HepG2 (cell line): ENCODE data around the gene PVR. TPM values are rescaled to one million over a fixed set of nuclear protein-coding genes. Genes with fewer than 3 reads are reported as not detected.

Experiments
- ATF7 ChIP-seq, 2 experiments: fragments of 450-650 bp in 1 of 2; sonication (generic) in 1 of 2; formaldehyde crosslinking in 1 of 2; IDR thresholded peaks; 2 replicates each; pipeline versions ENCODE4 v1.4.0 to v1.6.1; 2016 to 2020; ENCODE audit warnings: antibody characterized with exemption in 1 of 2, mild to moderate bottlenecking in 1 of 2, missing genetic modification reagents in 1 of 2
- CEBPB ChIP-seq: IDR thresholded peaks from 2 replicates; pipeline ENCODE4 v1.6.1; 2011; ENCODE audit warnings: low read depth, low read length, improper control_type of control experiment, borderline replicate concordance
- KDM6A ChIP-seq: IDR thresholded peaks from 2 replicates; pipeline ENCODE4 v1.6.1; 2016; ENCODE audit warnings: low read depth
- MAFK ChIP-seq, 2 experiments: IDR thresholded peaks in 1 of 2; conservative IDR thresholded peaks in 1 of 2; 2 replicates each; pipeline ENCODE4 v1.6.1; 2011; ENCODE audit warnings: improper control_type of control experiment in 2 of 2, low read length in 2 of 2
- PAWR ChIP-seq: sonication (generic); formaldehyde crosslinking; IDR thresholded peaks from 2 replicates; pipeline ENCODE4 v1.4.0; 2020; ENCODE audit warnings: missing genetic modification reagents, mild to moderate bottlenecking, borderline replicate concordance
- TP53 ChIP-seq: sonication (generic); formaldehyde crosslinking; conservative IDR thresholded peaks from 2 replicates; pipeline ENCODE4 v1.4.0; 2020; ENCODE audit warnings: missing genetic modification reagents
- ZFY ChIP-seq: sonication (generic); formaldehyde crosslinking; IDR thresholded peaks from 2 replicates; pipeline ENCODE4 v1.4.0; 2020; ENCODE audit warnings: missing genetic modification reagents
- ZNF24 ChIP-seq: fragments of 450-650 bp; IDR thresholded peaks from 2 replicates; pipeline ENCODE4 v1.6.1; 2017; ENCODE audit warnings: antibody characterized with exemption, mild to moderate bottlenecking
- ZNF776 ChIP-seq: sonication (generic); formaldehyde crosslinking; IDR thresholded peaks from 2 replicates; pipeline ENCODE4 v1.4.0; 2020; ENCODE audit warnings: mild to moderate bottlenecking, missing genetic modification reagents
- polyA plus RNA-seq, 8 experiments: library from polyadenylated mRNA; depleted of rRNA in 3 of 8; stranded (reverse) in 7 of 8; unstranded in 1 of 8; fragments of >200 nt; fragmentation: Illumina TruSeq in 4 of 8; extraction: Trizol in 4 of 8; gene quantifications; 2 replicates each; pipeline versions ENCODE4 v1.2.1 to v1.2.3, GENCODE V29; 2011 to 2016; ENCODE audit warnings: low read depth in 4 of 8, missing spikeins in 1 of 8, mixed read lengths in 1 of 8; ENCODE audit not compliant: insufficient read depth in 1 of 8
- total RNA-seq, 5 experiments: library from RNA; depleted of rRNA; stranded (reverse); fragments of >200 nt; fragmentation: Illumina TruSeq; extraction: Trizol; gene quantifications; 2 replicates each; pipeline ENCODE4 v1.2.3, GENCODE V29; 2016; ENCODE audit warnings: low read depth in 1 of 5
- TF ChIP-seq, protein P1 (sequence below): sonication (generic); formaldehyde crosslinking; IDR thresholded peaks from 2 replicates; pipeline ENCODE4 v1.5.0; 2020; ENCODE audit warnings: mild to moderate bottlenecking, missing genetic modification reagents, borderline replicate concordance
- TF ChIP-seq, protein P2 (sequence below): sonication (generic); formaldehyde crosslinking; IDR thresholded peaks from 2 replicates; pipeline ENCODE4 v1.9.0; 2021; ENCODE audit warnings: missing genetic modification reagents, mild to moderate bottlenecking, borderline replicate concordance
- TF ChIP-seq, protein P3 (sequence below): sonication (generic); formaldehyde crosslinking; IDR thresholded peaks from 2 replicates; pipeline ENCODE4 v1.5.1; 2020; ENCODE audit warnings: mild to moderate bottlenecking, missing genetic modification reagents, borderline replicate concordance
- TF ChIP-seq, protein P4 (sequence below): sonication (generic); formaldehyde crosslinking; IDR thresholded peaks from 2 replicates; pipeline ENCODE4 v1.4.0; 2020; ENCODE audit warnings: mild to moderate bottlenecking, missing genetic modification reagents
- TF ChIP-seq, protein P5 (sequence below): sonication (generic); formaldehyde crosslinking; IDR thresholded peaks from 2 replicates; pipeline ENCODE4 v1.4.0; 2020; ENCODE audit warnings: low read depth, mild to moderate bottlenecking, missing genetic modification reagents
- TF ChIP-seq, protein P6 (sequence below): sonication (generic); formaldehyde crosslinking; IDR thresholded peaks from 2 replicates; pipeline ENCODE4 v1.4.0; 2020; ENCODE audit warnings: mild to moderate bottlenecking, low read depth, missing genetic modification reagents

Gene PVR
- total and polyA plus RNA-seq, 2 of the 13 experiments (the other 11 are each of a cell fraction or from before 2014, with no cell fraction given) = 43.4 to 46.6 TPM

DNA sequence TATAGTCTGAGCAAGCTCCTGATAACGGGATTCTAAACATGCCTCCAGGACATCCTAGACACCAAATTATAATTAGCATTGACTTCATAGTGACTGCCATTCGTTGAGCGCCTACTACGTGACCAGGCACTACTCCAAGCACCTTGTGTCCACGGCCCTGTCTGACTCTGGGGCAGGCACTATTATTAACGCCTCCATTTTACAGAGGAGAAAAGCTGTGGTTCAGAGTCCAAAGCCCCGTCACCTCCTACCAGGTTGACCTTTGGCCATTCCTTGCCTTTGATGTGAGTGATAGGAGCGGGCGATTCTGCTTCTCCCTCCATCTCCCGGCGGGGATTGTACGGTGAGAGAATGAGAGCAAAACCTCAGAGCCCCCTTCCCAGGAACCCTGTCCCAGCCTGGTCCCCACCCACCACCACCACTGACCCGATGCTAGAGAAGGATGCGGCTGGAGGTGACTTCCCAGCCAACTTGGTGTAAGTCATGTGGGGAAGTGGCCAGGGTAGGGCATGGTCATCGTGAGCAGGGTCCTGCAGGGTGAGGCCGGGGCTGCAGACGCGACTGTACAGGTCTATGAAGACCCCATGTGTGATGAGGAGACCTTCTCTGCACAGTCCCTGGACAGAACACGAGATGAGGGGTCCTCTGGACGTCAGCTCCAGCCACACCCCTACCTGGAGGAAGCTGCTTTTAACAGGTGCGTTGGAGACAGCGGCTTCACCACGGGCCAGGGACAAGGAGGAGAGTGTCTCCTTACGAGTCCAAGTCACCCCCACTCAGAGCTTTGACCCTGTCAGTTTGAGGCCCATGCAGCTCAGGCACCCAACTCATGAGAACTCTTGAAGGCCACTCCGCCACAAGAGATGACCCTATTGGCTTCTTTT is 30.2 kb upstream of the PVR start, which contains the start of gene IGSF23 (continued):
- TF ChIP-seq, protein P1, sequence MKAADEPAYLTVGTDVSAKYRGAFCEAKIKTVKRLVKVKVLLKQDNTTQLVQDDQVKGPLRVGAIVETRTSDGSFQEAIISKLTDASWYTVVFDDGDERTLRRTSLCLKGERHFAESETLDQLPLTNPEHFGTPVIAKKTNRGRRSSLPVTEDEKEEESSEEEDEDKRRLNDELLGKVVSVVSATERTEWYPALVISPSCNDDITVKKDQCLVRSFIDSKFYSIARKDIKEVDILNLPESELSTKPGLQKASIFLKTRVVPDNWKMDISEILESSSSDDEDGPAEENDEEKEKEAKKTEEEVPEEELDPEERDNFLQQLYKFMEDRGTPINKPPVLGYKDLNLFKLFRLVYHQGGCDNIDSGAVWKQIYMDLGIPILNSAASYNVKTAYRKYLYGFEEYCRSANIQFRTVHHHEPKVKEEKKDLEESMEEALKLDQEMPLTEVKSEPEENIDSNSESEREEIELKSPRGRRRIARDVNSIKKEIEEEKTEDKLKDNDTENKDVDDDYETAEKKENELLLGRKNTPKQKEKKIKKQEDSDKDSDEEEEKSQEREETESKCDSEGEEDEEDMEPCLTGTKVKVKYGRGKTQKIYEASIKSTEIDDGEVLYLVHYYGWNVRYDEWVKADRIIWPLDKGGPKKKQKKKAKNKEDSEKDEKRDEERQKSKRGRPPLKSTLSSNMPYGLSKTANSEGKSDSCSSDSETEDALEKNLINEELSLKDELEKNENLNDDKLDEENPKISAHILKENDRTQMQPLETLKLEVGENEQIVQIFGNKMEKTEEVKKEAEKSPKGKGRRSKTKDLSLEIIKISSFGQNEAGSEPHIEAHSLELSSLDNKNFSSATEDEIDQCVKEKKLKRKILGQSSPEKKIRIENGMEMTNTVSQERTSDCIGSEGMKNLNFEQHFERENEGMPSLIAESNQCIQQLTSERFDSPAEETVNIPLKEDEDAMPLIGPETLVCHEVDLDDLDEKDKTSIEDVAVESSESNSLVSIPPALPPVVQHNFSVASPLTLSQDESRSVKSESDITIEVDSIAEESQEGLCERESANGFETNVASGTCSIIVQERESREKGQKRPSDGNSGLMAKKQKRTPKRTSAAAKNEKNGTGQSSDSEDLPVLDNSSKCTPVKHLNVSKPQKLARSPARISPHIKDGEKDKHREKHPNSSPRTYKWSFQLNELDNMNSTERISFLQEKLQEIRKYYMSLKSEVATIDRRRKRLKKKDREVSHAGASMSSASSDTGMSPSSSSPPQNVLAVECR (CRISPR knock-in tag) = peak; percentile 42; the same call in 1 of the 2 replicates
- TF ChIP-seq, protein P2, sequence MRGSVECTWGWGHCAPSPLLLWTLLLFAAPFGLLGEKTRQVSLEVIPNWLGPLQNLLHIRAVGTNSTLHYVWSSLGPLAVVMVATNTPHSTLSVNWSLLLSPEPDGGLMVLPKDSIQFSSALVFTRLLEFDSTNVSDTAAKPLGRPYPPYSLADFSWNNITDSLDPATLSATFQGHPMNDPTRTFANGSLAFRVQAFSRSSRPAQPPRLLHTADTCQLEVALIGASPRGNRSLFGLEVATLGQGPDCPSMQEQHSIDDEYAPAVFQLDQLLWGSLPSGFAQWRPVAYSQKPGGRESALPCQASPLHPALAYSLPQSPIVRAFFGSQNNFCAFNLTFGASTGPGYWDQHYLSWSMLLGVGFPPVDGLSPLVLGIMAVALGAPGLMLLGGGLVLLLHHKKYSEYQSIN (CRISPR knock-in tag) = no peak
- TF ChIP-seq, protein P3, sequence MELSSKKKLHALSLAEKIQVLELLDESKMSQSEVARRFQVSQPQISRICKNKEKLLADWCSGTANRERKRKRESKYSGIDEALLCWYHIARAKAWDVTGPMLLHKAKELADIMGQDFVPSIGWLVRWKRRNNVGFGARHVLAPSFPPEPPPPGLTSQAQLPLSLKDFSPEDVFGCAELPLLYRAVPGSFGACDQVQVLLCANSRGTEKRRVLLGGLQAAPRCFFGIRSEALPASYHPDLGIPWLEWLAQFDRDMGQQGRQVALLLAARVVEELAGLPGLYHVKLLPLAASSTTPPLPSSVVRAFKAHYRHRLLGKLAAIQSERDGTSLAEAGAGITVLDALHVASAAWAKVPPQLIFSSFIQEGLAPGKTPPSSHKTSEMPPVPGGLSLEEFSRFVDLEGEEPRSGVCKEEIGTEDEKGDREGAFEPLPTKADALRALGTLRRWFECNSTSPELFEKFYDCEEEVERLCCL = no peak
- TF ChIP-seq, protein P4, sequence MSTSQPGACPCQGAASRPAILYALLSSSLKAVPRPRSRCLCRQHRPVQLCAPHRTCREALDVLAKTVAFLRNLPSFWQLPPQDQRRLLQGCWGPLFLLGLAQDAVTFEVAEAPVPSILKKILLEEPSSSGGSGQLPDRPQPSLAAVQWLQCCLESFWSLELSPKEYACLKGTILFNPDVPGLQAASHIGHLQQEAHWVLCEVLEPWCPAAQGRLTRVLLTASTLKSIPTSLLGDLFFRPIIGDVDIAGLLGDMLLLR (CRISPR knock-in tag) = no peak
- TF ChIP-seq ZNF776 (CRISPR knock-in tag) (no peak), ZNF24 (no peak), ATF7 (IDR thresholded peaks at IDR 0.05) (no peak), ATF7 (CRISPR knock-in tag; IDR thresholded peaks at IDR 0.05) (no peak; the same call in 1 of the 2 replicates), PAWR (no peak), ZFY (CRISPR knock-in tag) (0 out of 2 replicates have a peak, but pooled peaks have one; percentile 29), CEBPB (no peak), KDM6A (CRISPR knock-in tag) (peak; percentile 78), MAFK (conservative IDR thresholded peaks at IDR 0.05 in 1 of 2, IDR thresholded peaks at IDR 0.05 in 1 of 2; ENCODE audit: low read length in 2 of 2) (no peak), TP53 (CRISPR knock-in tag) (no peak)
- TF ChIP-seq, protein P5, sequence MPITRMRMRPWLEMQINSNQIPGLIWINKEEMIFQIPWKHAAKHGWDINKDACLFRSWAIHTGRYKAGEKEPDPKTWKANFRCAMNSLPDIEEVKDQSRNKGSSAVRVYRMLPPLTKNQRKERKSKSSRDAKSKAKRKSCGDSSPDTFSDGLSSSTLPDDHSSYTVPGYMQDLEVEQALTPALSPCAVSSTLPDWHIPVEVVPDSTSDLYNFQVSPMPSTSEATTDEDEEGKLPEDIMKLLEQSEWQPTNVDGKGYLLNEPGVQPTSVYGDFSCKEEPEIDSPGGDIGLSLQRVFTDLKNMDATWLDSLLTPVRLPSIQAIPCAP (CRISPR knock-in tag) = 0 out of 2 replicates have a peak, but pooled peaks have one; percentile 42
- TF ChIP-seq, protein P6, sequence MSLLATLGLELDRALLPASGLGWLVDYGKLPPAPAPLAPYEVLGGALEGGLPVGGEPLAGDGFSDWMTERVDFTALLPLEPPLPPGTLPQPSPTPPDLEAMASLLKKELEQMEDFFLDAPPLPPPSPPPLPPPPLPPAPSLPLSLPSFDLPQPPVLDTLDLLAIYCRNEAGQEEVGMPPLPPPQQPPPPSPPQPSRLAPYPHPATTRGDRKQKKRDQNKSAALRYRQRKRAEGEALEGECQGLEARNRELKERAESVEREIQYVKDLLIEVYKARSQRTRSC (CRISPR knock-in tag) = no peak
